Naive thymus-derived CD4-positive, alpha-beta T cell (primary cell): Measurements from ENCODE around the gene TMEM165. TPM values are rescaled to one million over a fixed set of nuclear protein-coding genes. Genes with fewer than 3 reads are reported as not detected.
"Not testable (repeated sequence)": the region's sequence is repeated elsewhere in the genome, so short reads cannot be mapped to it uniquely, and the experiment has no call there.

Source experiments
- ATAC-seq: fragments of 150-1000 bp; cut with Tn5 transposase; 2 replicates; pipeline ENCODE4 v1.10.0; 2021; ENCODE audit warnings: mild to moderate bottlenecking, moderate library complexity
- CTCF ChIA-PET: fragments of 350-600 bp; sonication (Branson Sonifier 250); formaldehyde crosslinking; loops from one replicate; lab custom pipeline; 2021; ENCODE audit warnings: antibody characterized with exemption; lab: Charles Lee
- POLR2A ChIA-PET: fragments of 350-600 bp; sonication (Branson Sonifier 250); formaldehyde crosslinking; loops from one replicate; lab custom pipeline; 2021; ENCODE audit warnings: antibody characterized with exemption, inconsistent platforms; lab: Charles Lee
- DNase-seq, 9 donors: peaks; one replicate each; pipeline versions ENCODE4 v3.0.0 to v3.0.0-alpha.2; 2020 to 2022; ENCODE audit warnings: mixed read lengths in 1 of 9
- H3K27ac ChIP-seq: one replicate; pipeline ENCODE4 v1.7.0; 2013; ENCODE audit warnings: mild to moderate bottlenecking, low read depth, low read length, moderate library complexity
- H3K27me3 ChIP-seq, 2 donors: one replicate each; pipeline ENCODE4 v1.7.0; 2013; ENCODE audit warnings: low read length in 2 of 2, mild to moderate bottlenecking in 2 of 2, moderate library complexity in 2 of 2; ENCODE audit not compliant: control insufficient read depth in 2 of 2, insufficient read depth in 2 of 2
- H3K36me3 ChIP-seq, 3 experiments: 1 replicate in 2 of 3; 2 replicates in 1 of 3; pipeline ENCODE4 v1.7.0; 2013; ENCODE audit warnings: low read length in 3 of 3, mild to moderate bottlenecking in 3 of 3, moderate library complexity in 1 of 3; ENCODE audit not compliant: insufficient read depth in 3 of 3, control insufficient read depth in 2 of 3
- H3K4me1 ChIP-seq, 2 donors: one replicate each; pipeline ENCODE4 v1.7.0; 2013; ENCODE audit warnings: low read length in 2 of 2, mild to moderate bottlenecking in 2 of 2, moderate library complexity in 1 of 2; ENCODE audit not compliant: control insufficient read depth in 2 of 2, insufficient read depth in 2 of 2
- H3K4me3 ChIP-seq: 2 replicates; pipeline ENCODE4 v1.7.0; 2013; ENCODE audit warnings: mild to moderate bottlenecking, low read length
- H3K9me3 ChIP-seq, 3 experiments: 1 replicate in 2 of 3; 2 replicates in 1 of 3; pipeline ENCODE4 v1.7.0; 2013; ENCODE audit warnings: low read length in 3 of 3; ENCODE audit not compliant: control insufficient read depth in 2 of 3
- H3K27ac Mint-ChIP-seq, 9 donors: one replicate each; pipeline ENCODE4 v1.8.0; 2020 to 2022; ENCODE audit warnings: mixed read lengths in 9 of 9, mild to moderate bottlenecking in 8 of 9, moderate library complexity in 5 of 9, inconsistent platforms in 2 of 9
- H3K27me3 Mint-ChIP-seq, 5 donors: one replicate each; pipeline ENCODE4 v1.8.0; 2021 to 2022; ENCODE audit warnings: mixed read lengths in 5 of 5, mild to moderate bottlenecking in 1 of 5
- H3K36me3 Mint-ChIP-seq, 5 donors: one replicate each; pipeline ENCODE4 v1.8.0; 2020 to 2022; ENCODE audit warnings: mixed read lengths in 5 of 5, mild to moderate bottlenecking in 3 of 5, inconsistent platforms in 1 of 5
- H3K4me1 Mint-ChIP-seq, 7 donors: one replicate each; pipeline ENCODE4 v1.8.0; 2020 to 2022; ENCODE audit warnings: mixed read lengths in 7 of 7, mild to moderate bottlenecking in 3 of 7, inconsistent platforms in 1 of 7
- H3K4me3 Mint-ChIP-seq, 10 donors: one replicate each; pipeline ENCODE4 v1.8.0; 2020 to 2022; ENCODE audit warnings: mild to moderate bottlenecking in 10 of 10, mixed read lengths in 10 of 10, moderate library complexity in 6 of 10, inconsistent platforms in 2 of 10
- H3K9me3 Mint-ChIP-seq, 11 donors: one replicate each; pipeline ENCODE4 v1.8.0; 2020 to 2022; ENCODE audit warnings: mixed read lengths in 11 of 11, mild to moderate bottlenecking in 4 of 11, inconsistent platforms in 1 of 11, moderate library complexity in 1 of 11
- intact Hi-C, 2 donors: fragments of 100-400 bp; cut with micrococcal nuclease; formaldehyde crosslinking; loops; one replicate each; pipeline ENCODE4 v1.15.1; 2023
- polyA plus RNA-seq, 2 donors: library from polyadenylated mRNA; unstranded; fragments of 300-500 nt; fragmentation: Illumina TruSeq; gene quantifications; one replicate each; pipeline ENCODE4 v1.2.3, GENCODE V29; 2021
- total RNA-seq, 6 experiments: library from RNA in 5 of 6; stranded (reverse) in 5 of 6; gene quantifications; 1 replicate in 5 of 6; 2 replicates in 1 of 6; pipeline ENCODE4 v1.2.3 and lab custom pipeline; 2021 to 2026

TMEM165 gene
- total and polyA plus RNA-seq, 7 experiments from 2014 or later, result 22.9 to 80.9 (median 55.7) TPM

GRCh38 chr4:55350870-55351269 lies 44.9 kb upstream of the TMEM165 start:
- POLR2A ChIA-PET, DNase-seq: not testable (repeated sequence)
- CTCF ChIA-PET, result interaction anchor here (0.7 kb wide), 1 partner anchor 8 kb away, joined by 4 read pairs; no protein-coding TSS in a partner anchor

GRCh38 chr4:55351824-55352223 lies 43.9 kb upstream of the TMEM165 start:
- ChIA-PET POLR2A (no interaction called here), CTCF (no interaction called here)
- H3K27ac ChIP-seq, result no peak overlapping the region

More at GRCh38 chr4:55350870-55351269, 44.9 kb upstream of the TMEM165 start:
- H3K4me3 Mint-ChIP-seq, H3K27me3 Mint-ChIP-seq, H3K36me3 ChIP-seq, intact Hi-C loops, H3K9me3 Mint-ChIP-seq, H3K4me1 ChIP-seq, H3K27ac ChIP-seq, ATAC-seq, H3K9me3 ChIP-seq, H3K27me3 ChIP-seq, H3K27ac Mint-ChIP-seq, H3K4me3 ChIP-seq: not testable (repeated sequence)
- Mint-ChIP-seq H3K36me3 (peaks cover 0 to 19% (median 14%) of the 10 kb centered on the region in 5 donors), H3K4me1 (peaks cover 10 to 17% (median 16%) of the 10 kb centered on the region in 7 donors)

GRCh38 chr4:55352726-55353125 lies 43.0 kb upstream of the TMEM165 start:
- intact Hi-C loops, result no loop called here
- Histone ChIP-seq H3K9me3 (no peaks in the 10 kb centered on the region), H3K27me3 (no peaks in the 10 kb centered on the region), H3K4me1 (no peaks in the 10 kb centered on the region), H3K4me3 (no peak overlapping the region), H3K36me3 (no peaks in the 10 kb centered on the region), H3K27ac (no peak overlapping the region)
- ChIA-PET CTCF (no interaction called here), POLR2A (no interaction called here)
- H3K4me1 Mint-ChIP-seq, result peaks cover 0 to 7% (median 6%) of the 10 kb centered on the region in 7 donors
- H3K27me3 Mint-ChIP-seq, result no peaks in the 10 kb centered on the region
- H3K27ac Mint-ChIP-seq, result no peak overlapping the region
- H3K4me3 Mint-ChIP-seq, result no peak overlapping the region
- DNase-seq (no peak), ATAC-seq (no peak)
- peaks cover 0 to 19% (median 14%) of the 10 kb centered on the region in 5 donors for H3K36me3 Mint-ChIP-seq
- peaks cover 0 to 5% (median 0%) of the 10 kb centered on the region in 11 donors for H3K9me3 Mint-ChIP-seq

More at GRCh38 chr4:55351824-55352223, 43.9 kb upstream of the TMEM165 start:
- H3K4me3 Mint-ChIP-seq, result no peak overlapping the region
- intact Hi-C loops, result no loop called here
- no peak for DNase-seq
- no peak overlapping the region for H3K4me3 ChIP-seq
- ATAC-seq, result no peak
- H3K27me3 ChIP-seq, result no peaks in the 10 kb centered on the region
- no peaks in the 10 kb centered on the region for H3K27me3 Mint-ChIP-seq
- H3K9me3 Mint-ChIP-seq, result peaks cover 0 to 5% (median 0%) of the 10 kb centered on the region in 11 donors
- H3K9me3 ChIP-seq, result no peaks in the 10 kb centered on the region
- H3K27ac Mint-ChIP-seq, result no peak overlapping the region
- H3K4me1 Mint-ChIP-seq, result peaks cover 8 to 15% (median 14%) of the 10 kb centered on the region in 7 donors
- no peaks in the 10 kb centered on the region for H3K36me3 ChIP-seq
- H3K4me1 ChIP-seq, result peaks cover 3 to 5% of the 10 kb centered on the region in 2 donors
- peaks cover 0 to 19% (median 14%) of the 10 kb centered on the region in 5 donors for H3K36me3 Mint-ChIP-seq

- H3K27me3 Mint-ChIP-seq, CTCF ChIA-PET, intact Hi-C loops, H3K27ac ChIP-seq, H3K4me3 Mint-ChIP-seq, POLR2A ChIA-PET, H3K27me3 ChIP-seq, H3K9me3 Mint-ChIP-seq, H3K4me1 ChIP-seq, DNase-seq, H3K4me3 ChIP-seq, H3K36me3 ChIP-seq, H3K9me3 ChIP-seq, ATAC-seq, H3K4me1 Mint-ChIP-seq, H3K27ac Mint-ChIP-seq: not testable (repeated sequence)
- peaks cover 0 to 21% (median 14%) of the 10 kb centered on the region in 5 donors for H3K36me3 Mint-ChIP-seq
These were observed 42.5 kb upstream of the TMEM165 start for GRCh38 chr4:55353228-55353747.

GRCh38 chr4:55354648-55355047 lies 41.1 kb upstream of the TMEM165 start:
- Histone ChIP-seq H3K4me3 (no peak overlapping the region), H3K36me3 (no peaks in the 10 kb centered on the region), H3K4me1 (no peaks in the 10 kb centered on the region), H3K27ac (no peak overlapping the region), H3K9me3 (no peaks in the 10 kb centered on the region), H3K27me3 (no peaks in the 10 kb centered on the region)
- peaks cover 0 to 13% (median 0%) of the 10 kb centered on the region in 7 donors for H3K4me1 Mint-ChIP-seq
- CTCF ChIA-PET, result interaction anchor here (1.1 kb wide), 2 partner anchors 9 to 77 kb away, joined by 3 to 5 read pairs; partner anchors contain the start of gene SRD5A3
- no peaks in the 10 kb centered on the region for H3K27me3 Mint-ChIP-seq
- H3K4me3 Mint-ChIP-seq, result no peak overlapping the region
- POLR2A ChIA-PET, result no interaction called here
- H3K27ac Mint-ChIP-seq, result no peak overlapping the region
- DNase-seq, result no peak
- peaks cover 0 to 21% (median 14%) of the 10 kb centered on the region in 5 donors for H3K36me3 Mint-ChIP-seq
- intact Hi-C loops, result no loop called here
- peaks cover 0 to 5% (median 0%) of the 10 kb centered on the region in 11 donors for H3K9me3 Mint-ChIP-seq
- no peak for ATAC-seq

GRCh38 chr4:55355555-55355954 lies 40.2 kb upstream of the TMEM165 start:
- ATAC-seq (no peak), DNase-seq (no peak)
- CTCF ChIA-PET, result interaction anchor here (1.1 kb wide), 2 partner anchors 10 to 76 kb away, joined by 3 to 5 read pairs; partner anchors contain the start of gene SRD5A3
- Histone ChIP-seq H3K4me3 (no peak overlapping the region), H3K4me1 (no peaks in the 10 kb centered on the region), H3K36me3 (no peaks in the 10 kb centered on the region), H3K27me3 (no peaks in the 10 kb centered on the region), H3K27ac (no peak overlapping the region), H3K9me3 (no peaks in the 10 kb centered on the region)
- intact Hi-C loops, result no loop called here
- POLR2A ChIA-PET, result no interaction called here
- Mint-ChIP-seq H3K4me3 (no peak overlapping the region), H3K9me3 (peaks cover 0 to 5% (median 0%) of the 10 kb centered on the region in 11 donors), H3K36me3 (peaks cover 0 to 21% (median 14%) of the 10 kb centered on the region in 5 donors), H3K27ac (no peak overlapping the region), H3K27me3 (no peaks in the 10 kb centered on the region), H3K4me1 (peaks cover 0 to 13% (median 0%) of the 10 kb centered on the region in 7 donors)

- Histone ChIP-seq H3K27me3 (no peaks in the 10 kb centered on the region), H3K4me1 (no peaks in the 10 kb centered on the region), H3K9me3 (no peaks in the 10 kb centered on the region), H3K27ac (no peak overlapping the region), H3K36me3 (no peaks in the 10 kb centered on the region), H3K4me3 (no peak overlapping the region)
- Mint-ChIP-seq H3K36me3 (peaks cover 0 to 21% (median 9%) of the 10 kb centered on the region in 5 donors), H3K4me1 (peaks cover 0 to 15% (median 0%) of the 10 kb centered on the region in 7 donors), H3K27ac (no peak overlapping the region), H3K9me3 (peaks cover 0 to 5% (median 0%) of the 10 kb centered on the region in 11 donors), H3K27me3 (no peaks in the 10 kb centered on the region), H3K4me3 (no peak overlapping the region)
- ChIA-PET POLR2A (no interaction called here), CTCF (no interaction called here)
- ATAC-seq, result no peak
- DNase-seq, result no peak
- intact Hi-C loops, result no loop called here
These were observed 38.7 kb upstream of the TMEM165 start for GRCh38 chr4:55356991-55357461.
